Mesothelial cell of epicardium (in vitro differentiated cells): ENCODE results near the gene RYR1. TPM values are rescaled to one million over a fixed set of nuclear protein-coding genes. Genes with fewer than 3 reads are reported as not detected.

Source experiments
- DNase-seq, 2 experiments: peaks; one replicate each; pipeline ENCODE4 v3.0.0; 2021; ENCODE audit warnings: low spot score in 2 of 2; ENCODE audit not compliant: unreplicated experiment in 2 of 2
- H3K27ac Mint-ChIP-seq: 2 replicates; pipeline ENCODE4 v1.8.0; 2021; ENCODE audit warnings: mixed read lengths
- H3K27me3 Mint-ChIP-seq: 2 replicates; pipeline ENCODE4 v1.8.0; 2021; ENCODE audit warnings: low read depth, mixed read lengths
- H3K36me3 Mint-ChIP-seq: 2 replicates; pipeline ENCODE4 v1.8.0; 2021; ENCODE audit warnings: mixed read lengths
- H3K4me1 Mint-ChIP-seq: 2 replicates; pipeline ENCODE4 v1.8.0; 2021; ENCODE audit warnings: mixed read lengths
- H3K4me3 Mint-ChIP-seq: 2 replicates; pipeline ENCODE4 v1.8.0; 2021; ENCODE audit warnings: mild to moderate bottlenecking, moderate library complexity, mixed read lengths
- H3K9me3 Mint-ChIP-seq: 2 replicates; pipeline ENCODE4 v1.8.0; 2021; ENCODE audit warnings: mixed read lengths
- CTCF ChIP-seq: fragments of 200-600 bp; sonication (generic); IDR thresholded peaks from one replicate; pipeline ENCODE4 v1.5.0; 2021; ENCODE audit warnings: antibody characterized with exemption; ENCODE audit not compliant: unreplicated experiment
- total RNA-seq: library from RNA; stranded (reverse); gene quantifications from 3 replicates; pipeline ENCODE4 v1.2.1, GENCODE V29; 2021

The RYR1 gene
- total RNA-seq, 1 donor from 2014 or later = 0.27 TPM

DNA sequence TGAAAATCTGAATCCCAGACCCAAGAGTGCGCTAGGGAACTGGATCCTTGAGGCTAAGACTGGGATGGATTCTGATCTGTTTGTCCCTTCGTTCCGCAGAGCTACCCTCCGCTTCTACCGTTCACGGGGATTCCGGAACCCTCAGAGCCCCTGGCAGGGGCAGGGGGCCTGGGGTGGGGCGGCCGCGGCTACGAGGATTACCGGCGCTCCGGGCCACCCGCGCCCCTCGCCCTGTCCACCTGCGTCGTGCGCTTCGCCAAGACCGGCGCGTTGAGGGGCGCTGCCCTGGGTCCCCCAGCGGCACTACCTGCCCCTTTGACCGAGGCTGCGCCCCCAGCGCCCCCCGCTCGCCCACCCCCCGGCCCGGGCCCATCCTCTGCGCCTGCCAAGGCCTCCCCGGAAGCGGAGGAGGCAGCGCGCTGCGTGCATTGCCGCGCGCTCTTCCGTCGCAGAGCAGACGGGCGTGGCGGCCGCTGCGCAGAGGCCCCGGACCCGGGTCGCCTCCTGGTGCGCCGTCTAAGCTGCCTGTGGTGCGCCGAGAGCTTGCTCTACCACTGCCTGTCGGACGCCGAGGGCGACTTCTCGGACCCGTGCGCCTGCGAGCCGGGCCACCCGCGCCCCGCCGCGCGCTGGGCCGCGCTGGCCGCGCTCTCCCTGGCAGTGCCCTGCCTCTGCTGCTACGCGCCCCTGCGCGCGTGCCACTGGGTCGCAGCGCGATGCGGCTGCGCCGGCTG lies 37.9 kb upstream of the RYR1 start:
- H3K4me3 Mint-ChIP-seq = no peak overlapping the region
- H3K4me1 Mint-ChIP-seq = peaks cover 2% of the 10 kb centered on the region
- no peak for DNase-seq
- no peak overlapping the region for H3K27ac Mint-ChIP-seq
- TF ChIP-seq CTCF = no peak
- peaks cover 22% of the 10 kb centered on the region for H3K27me3 Mint-ChIP-seq
- H3K9me3 Mint-ChIP-seq = peaks cover 14% of the 10 kb centered on the region
- peaks cover 25% of the 10 kb centered on the region for H3K36me3 Mint-ChIP-seq

DNA sequence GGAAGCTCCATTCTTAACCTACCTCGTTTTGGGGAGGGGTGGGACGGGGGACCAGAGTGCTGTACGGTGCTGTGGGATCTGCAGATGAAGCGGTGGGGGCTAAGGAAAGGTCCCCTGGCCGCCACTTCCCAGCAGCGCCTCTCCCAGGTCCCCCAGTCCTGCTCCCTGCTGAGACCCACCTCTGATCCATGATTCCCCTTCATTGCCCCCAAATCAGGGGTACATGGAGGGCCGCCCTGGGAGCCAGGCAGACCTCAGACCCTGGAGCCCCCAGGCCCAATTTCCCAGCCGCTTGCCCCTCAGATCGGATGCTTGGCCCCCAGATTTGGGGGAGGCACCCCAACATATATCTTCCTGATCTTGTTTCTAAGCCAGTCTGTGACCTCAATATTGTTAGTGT lies 34.4 kb upstream of the RYR1 start:
- peaks cover 2% of the 10 kb centered on the region for H3K4me1 Mint-ChIP-seq
- no peak overlapping the region for H3K4me3 Mint-ChIP-seq
- H3K27me3 Mint-ChIP-seq = peaks cover 16% of the 10 kb centered on the region
- TF ChIP-seq CTCF = no peak
- H3K27ac Mint-ChIP-seq = no peak overlapping the region
- DNase-seq = no peak
- peaks cover 11% of the 10 kb centered on the region for H3K9me3 Mint-ChIP-seq
- peaks cover 16% of the 10 kb centered on the region for H3K36me3 Mint-ChIP-seq

GRCh38 chr19:38399537-38399936 lies 34.0 kb upstream of the RYR1 start:
- H3K9me3 Mint-ChIP-seq = peaks cover 11% of the 10 kb centered on the region
- H3K27ac Mint-ChIP-seq = no peak overlapping the region
- no peak for DNase-seq
- no peak overlapping the region for H3K4me3 Mint-ChIP-seq
- H3K4me1 Mint-ChIP-seq = peaks cover 2% of the 10 kb centered on the region
- H3K36me3 Mint-ChIP-seq = peaks cover 13% of the 10 kb centered on the region
- peaks cover 15% of the 10 kb centered on the region for H3K27me3 Mint-ChIP-seq
- TF ChIP-seq CTCF = no peak

DNA sequence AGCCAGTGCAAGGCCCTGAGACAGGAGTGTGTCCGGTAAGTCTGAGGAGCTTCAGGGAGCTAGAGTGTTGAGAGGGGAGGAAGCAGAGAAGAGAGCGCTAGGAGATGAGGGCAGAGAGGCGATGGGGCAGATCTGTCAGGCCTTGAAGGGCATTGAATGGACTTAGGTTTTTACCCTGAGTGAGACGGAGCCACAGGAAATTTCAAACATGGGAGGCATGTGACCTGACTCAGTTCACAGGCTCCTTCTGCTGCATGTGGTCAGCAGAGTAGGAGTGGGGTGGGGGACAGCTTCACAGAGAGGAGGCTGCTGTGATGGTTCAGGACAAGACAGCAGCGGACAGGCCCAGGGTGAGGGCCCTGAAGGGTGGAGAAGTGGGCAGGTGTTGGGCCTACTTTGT lies 33.1 kb upstream of the RYR1 start:
- H3K27me3 Mint-ChIP-seq = peaks cover 15% of the 10 kb centered on the region
- peaks cover 2% of the 10 kb centered on the region for H3K4me1 Mint-ChIP-seq
- no peak for DNase-seq
- H3K4me3 Mint-ChIP-seq = no peak overlapping the region
- H3K9me3 Mint-ChIP-seq = peaks cover 6% of the 10 kb centered on the region
- no peak for TF ChIP-seq CTCF
- peaks cover 8% of the 10 kb centered on the region for H3K36me3 Mint-ChIP-seq
- H3K27ac Mint-ChIP-seq = no peak overlapping the region

GRCh38 chr19:38401148-38401547 lies 32.3 kb upstream of the RYR1 start:
- Mint-ChIP-seq H3K9me3 (peaks cover 6% of the 10 kb centered on the region), H3K36me3 (peaks cover 8% of the 10 kb centered on the region), H3K27ac (no peak overlapping the region), H3K4me1 (peaks cover 2% of the 10 kb centered on the region), H3K27me3 (peaks cover 15% of the 10 kb centered on the region), H3K4me3 (no peak overlapping the region)
- no peak for TF ChIP-seq CTCF
- no peak for DNase-seq
